ENCODE results near the gene SIAH3.

Gene SIAH3

DNA sequence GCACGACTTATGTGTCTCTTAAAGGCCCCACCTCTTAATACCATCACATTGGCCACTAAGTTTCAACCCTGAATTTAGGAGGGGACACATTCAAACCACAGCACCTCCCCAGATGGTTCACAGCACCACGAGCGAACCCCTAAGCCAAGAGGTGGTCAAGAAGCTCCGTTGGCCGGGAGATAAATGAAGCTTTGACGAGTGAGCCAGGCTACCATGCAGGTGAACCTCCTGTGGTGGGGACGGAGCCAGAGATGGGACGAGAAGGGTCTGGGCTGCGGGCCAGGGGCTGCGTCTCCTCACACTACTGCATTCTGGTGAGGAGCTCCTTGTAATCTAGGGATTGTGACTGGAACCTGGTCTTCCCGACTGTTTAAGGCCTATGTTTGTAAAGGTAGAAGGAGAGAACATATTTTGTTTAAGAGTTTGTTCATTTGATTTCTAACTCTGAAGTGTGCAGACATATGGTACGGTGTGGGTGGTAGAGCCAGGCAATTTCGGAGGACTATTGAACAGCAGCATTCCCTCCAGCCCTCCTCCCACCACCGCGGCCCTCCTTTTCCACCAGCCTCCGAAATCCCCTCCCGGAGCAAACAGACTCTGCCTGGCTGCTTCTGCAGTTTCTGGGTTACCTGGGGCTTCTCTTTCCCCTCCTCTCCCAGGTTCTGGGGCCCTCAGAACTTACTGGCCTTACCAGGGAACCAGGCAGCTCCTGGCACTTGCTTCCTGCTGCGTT is 31.3 kb downstream of the SIAH3 start:
- no peaks in the 10 kb centered on the region for H4K20me1 ChIP-seq (ENCODE audit: low read depth, low read length)
- no peaks in the 10 kb centered on the region for H3K9me2 ChIP-seq (replicated peaks; ENCODE audit: insufficient read depth, low read length)
- no peak overlapping the region for H3K4me2 ChIP-seq (ENCODE audit: low read depth, low read length, poor library complexity, severe bottlenecking)
- H3K9me3 ChIP-seq (ENCODE audit: insufficient read depth, low read length) = no peaks in the 10 kb centered on the region
- no peaks in the 10 kb centered on the region for H3K36me3 ChIP-seq (ENCODE audit: low read length)
- H2AFZ ChIP-seq (ENCODE audit: low read depth, low read length, severe bottlenecking) = no peak overlapping the region
- no peak overlapping the region for H3K9ac ChIP-seq (ENCODE audit: low read length)
- H3K4me3 ChIP-seq (ENCODE audit: insufficient read depth, low read length, poor library complexity, severe bottlenecking) = no peak overlapping the region
- H3K27me3 ChIP-seq (ENCODE audit: low read length) = no peaks in the 10 kb centered on the region
- TF ChIP-seq, protein P1, sequence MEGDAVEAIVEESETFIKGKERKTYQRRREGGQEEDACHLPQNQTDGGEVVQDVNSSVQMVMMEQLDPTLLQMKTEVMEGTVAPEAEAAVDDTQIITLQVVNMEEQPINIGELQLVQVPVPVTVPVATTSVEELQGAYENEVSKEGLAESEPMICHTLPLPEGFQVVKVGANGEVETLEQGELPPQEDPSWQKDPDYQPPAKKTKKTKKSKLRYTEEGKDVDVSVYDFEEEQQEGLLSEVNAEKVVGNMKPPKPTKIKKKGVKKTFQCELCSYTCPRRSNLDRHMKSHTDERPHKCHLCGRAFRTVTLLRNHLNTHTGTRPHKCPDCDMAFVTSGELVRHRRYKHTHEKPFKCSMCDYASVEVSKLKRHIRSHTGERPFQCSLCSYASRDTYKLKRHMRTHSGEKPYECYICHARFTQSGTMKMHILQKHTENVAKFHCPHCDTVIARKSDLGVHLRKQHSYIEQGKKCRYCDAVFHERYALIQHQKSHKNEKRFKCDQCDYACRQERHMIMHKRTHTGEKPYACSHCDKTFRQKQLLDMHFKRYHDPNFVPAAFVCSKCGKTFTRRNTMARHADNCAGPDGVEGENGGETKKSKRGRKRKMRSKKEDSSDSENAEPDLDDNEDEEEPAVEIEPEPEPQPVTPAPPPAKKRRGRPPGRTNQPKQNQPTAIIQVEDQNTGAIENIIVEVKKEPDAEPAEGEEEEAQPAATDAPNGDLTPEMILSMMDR (IDR thresholded peaks at IDR 0.05; ENCODE audit: insufficient read depth, low read length, poor library complexity, severe bottlenecking) = no peak
- TF ChIP-seq EZH2phosphoT487 (conservative IDR thresholded peaks at IDR 0.05; ENCODE audit: low read length) = no peak
- H3K27ac ChIP-seq (ENCODE audit: low read depth, low read length) = no peak overlapping the region
- H3K79me2 ChIP-seq (ENCODE audit: insufficient read depth, low read length) = no peaks in the 10 kb centered on the region
- no peaks in the 10 kb centered on the region for H3F3A ChIP-seq (ENCODE audit: insufficient read depth)

DNA sequence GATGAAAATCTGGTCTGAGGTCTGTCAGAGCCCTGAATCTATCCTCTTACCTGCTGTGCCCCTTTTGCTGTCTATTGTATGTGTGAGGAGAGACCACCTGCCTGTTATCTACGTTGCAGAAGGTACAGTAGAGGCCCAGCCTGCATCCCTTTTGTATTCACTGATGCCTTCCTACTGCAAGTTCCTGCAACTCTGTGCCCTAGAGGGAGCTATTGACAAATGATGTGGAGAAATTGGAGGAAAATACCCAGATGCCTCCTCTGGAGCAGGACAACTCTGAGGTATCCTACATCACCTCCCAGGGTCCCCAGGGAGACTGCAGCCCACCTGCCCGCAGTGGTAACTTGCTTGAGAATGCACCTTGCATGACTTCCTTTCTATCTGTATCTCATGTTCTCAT is 33.7 kb downstream of the SIAH3 start:
- H3K9ac ChIP-seq (ENCODE audit: low read length) = no peak overlapping the region
- H3K36me3 ChIP-seq (ENCODE audit: low read length) = no peaks in the 10 kb centered on the region
- no peak overlapping the region for H3K4me3 ChIP-seq (ENCODE audit: insufficient read depth, low read length, poor library complexity, severe bottlenecking)
- no peaks in the 10 kb centered on the region for H3K79me2 ChIP-seq (ENCODE audit: insufficient read depth, low read length)
- H3K9me3 ChIP-seq (ENCODE audit: insufficient read depth, low read length) = no peaks in the 10 kb centered on the region
- H2AFZ ChIP-seq (ENCODE audit: low read depth, low read length, severe bottlenecking) = no peak overlapping the region
- TF ChIP-seq EZH2phosphoT487 (conservative IDR thresholded peaks at IDR 0.05; ENCODE audit: low read length) = no peak
- TF ChIP-seq, protein P1 (IDR thresholded peaks at IDR 0.05; ENCODE audit: insufficient read depth, low read length, poor library complexity, severe bottlenecking) = no peak
- H4K20me1 ChIP-seq (ENCODE audit: low read depth, low read length) = no peaks in the 10 kb centered on the region
- H3K27ac ChIP-seq (ENCODE audit: low read depth, low read length) = no peak overlapping the region
- H3K27me3 ChIP-seq (ENCODE audit: low read length) = no peaks in the 10 kb centered on the region
- H3K4me2 ChIP-seq (ENCODE audit: low read depth, low read length, poor library complexity, severe bottlenecking) = no peak overlapping the region
- H3F3A ChIP-seq (ENCODE audit: insufficient read depth) = no peaks in the 10 kb centered on the region
- no peaks in the 10 kb centered on the region for H3K9me2 ChIP-seq (replicated peaks; ENCODE audit: insufficient read depth, low read length)

- H3K27ac ChIP-seq (ENCODE audit: low read depth, low read length) = no peak overlapping the region
- H3K4me3 ChIP-seq (ENCODE audit: insufficient read depth, low read length, poor library complexity, severe bottlenecking) = no peak overlapping the region
- H3K27me3 ChIP-seq (ENCODE audit: low read length) = no peaks in the 10 kb centered on the region
- no peak for TF ChIP-seq EZH2phosphoT487 (conservative IDR thresholded peaks at IDR 0.05; ENCODE audit: low read length)
- TF ChIP-seq, protein P1 (IDR thresholded peaks at IDR 0.05; ENCODE audit: insufficient read depth, low read length, poor library complexity, severe bottlenecking) = no peak
- H4K20me1 ChIP-seq (ENCODE audit: low read depth, low read length) = no peaks in the 10 kb centered on the region
- H3K9me3 ChIP-seq (ENCODE audit: insufficient read depth, low read length) = no peaks in the 10 kb centered on the region
- no peaks in the 10 kb centered on the region for H3K36me3 ChIP-seq (ENCODE audit: low read length)
- H3K79me2 ChIP-seq (ENCODE audit: insufficient read depth, low read length) = no peaks in the 10 kb centered on the region
- H3K9me2 ChIP-seq (replicated peaks; ENCODE audit: insufficient read depth, low read length) = no peaks in the 10 kb centered on the region
- H2AFZ ChIP-seq (ENCODE audit: low read depth, low read length, severe bottlenecking) = no peak overlapping the region
- no peaks in the 10 kb centered on the region for H3F3A ChIP-seq (ENCODE audit: insufficient read depth)
- H3K9ac ChIP-seq (ENCODE audit: low read length) = no peak overlapping the region
- no peak overlapping the region for H3K4me2 ChIP-seq (ENCODE audit: low read depth, low read length, poor library complexity, severe bottlenecking)
Observed at GRCh38 chr13:45816427-45816826, 35.1 kb downstream of the SIAH3 start.

Measured in SU-DHL-6 (cell line).